BLaER1 (cell line): Measurements from ENCODE around the gene ACHE.
A peak's percentile ranks its signal among the peaks of the same experiment; 100 is the strongest.
"Not testable (repeated sequence)": the region's sequence is repeated elsewhere in the genome, so short reads cannot be mapped to it uniquely, and the experiment has no call there.

ENCODE experiments used
- H3K27ac ChIP-seq: shearing (Covaris generic); formaldehyde crosslinking; 2 replicates; pipeline ENCODE4 v1.8.1; 2022
- H3K27me3 ChIP-seq: shearing (Covaris generic); formaldehyde crosslinking; 2 replicates; pipeline ENCODE4 v1.8.1; 2022
- H3K36me3 ChIP-seq: shearing (Covaris generic); formaldehyde crosslinking; 2 replicates; pipeline ENCODE4 v1.8.1; 2022
- H3K4me1 ChIP-seq: shearing (Covaris generic); formaldehyde crosslinking; 2 replicates; pipeline ENCODE4 v1.8.1; 2022
- H3K4me2 ChIP-seq: shearing (Covaris generic); formaldehyde crosslinking; 2 replicates; pipeline ENCODE4 v1.8.1; 2022
- H3K4me3 ChIP-seq: shearing (Covaris generic); formaldehyde crosslinking; 2 replicates; pipeline ENCODE4 v1.8.1; 2022
- H3K9ac ChIP-seq: shearing (Covaris generic); formaldehyde crosslinking; 2 replicates; pipeline ENCODE4 v1.8.1; 2022
- H3K9me3 ChIP-seq: shearing (Covaris generic); formaldehyde crosslinking; 2 replicates; pipeline ENCODE4 v1.8.1; 2022
- H4K20me1 ChIP-seq: shearing (Covaris generic); formaldehyde crosslinking; 2 replicates; pipeline ENCODE4 v1.8.1; 2022
- Cebpa-rat ChIP-seq: shearing (Covaris generic); IDR thresholded peaks from 2 replicates; pipeline ENCODE4 v1.8.1; 2022

ACHE gene

DNA sequence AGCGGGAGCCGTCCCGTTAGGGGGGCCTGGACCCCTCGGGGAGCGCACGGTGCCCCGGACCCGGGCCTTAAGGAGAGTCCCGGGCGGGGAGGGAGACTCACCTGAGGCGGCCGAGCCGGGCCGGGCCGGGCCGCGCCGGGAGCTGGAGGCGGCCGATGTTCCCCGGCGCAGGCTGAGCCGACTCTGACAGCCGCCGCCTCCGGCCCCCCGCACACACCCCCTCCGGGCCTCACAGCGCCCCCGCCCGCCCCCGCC lies at the start of gene ACHE:
Gene ACHE, minus strand, starts transcription at position 188 of the 255 bp plus-strand sequence. CDS start 1,656 bp downstream, outside the sequence.
- H4K20me1 ChIP-seq = peaks cover 15% of the 10 kb centered on the region
- no peaks in the 10 kb centered on the region for H3K36me3 ChIP-seq
- peak within 1 kb of the TSS; percentile 71 for H3K4me3 ChIP-seq
- H3K4me1 ChIP-seq = peaks cover 28% of the 10 kb centered on the region
- H3K9ac ChIP-seq = peak within 1 kb of the TSS; percentile 63
- no peak within 1 kb of the TSS for H3K27ac ChIP-seq
- peaks cover 73% of the 10 kb centered on the region for H3K27me3 ChIP-seq
- TF ChIP-seq Cebpa-rat = no peak
- peak within 1 kb of the TSS; percentile 100 for H3K4me2 ChIP-seq
- H3K9me3 ChIP-seq = no peaks in the 10 kb centered on the region

DNA sequence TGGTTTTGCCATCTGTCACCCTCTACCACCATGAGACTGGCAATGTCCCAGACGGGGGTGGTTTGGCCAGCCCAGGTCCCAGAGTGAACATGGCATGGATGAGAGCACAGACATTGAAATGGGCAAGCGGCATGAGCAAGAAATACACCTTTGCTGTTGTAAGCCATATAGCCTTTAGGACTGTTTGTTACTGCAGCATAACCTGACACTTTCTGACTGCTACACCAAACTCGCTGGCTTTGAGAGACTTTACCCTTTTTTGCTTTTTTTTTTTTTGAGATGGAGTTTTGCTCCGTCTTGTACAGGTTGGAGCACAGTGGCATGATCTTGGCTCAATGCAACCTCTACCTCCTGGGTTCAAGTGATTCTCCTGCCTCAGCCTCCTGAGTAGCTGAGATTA lies 48.5 kb upstream of the ACHE start:
- no peak for TF ChIP-seq Cebpa-rat
- Histone ChIP-seq H3K27ac (no peak overlapping the region), H3K9ac (no peak overlapping the region), H3K9me3 (peaks cover 9% of the 10 kb centered on the region), H3K4me2 (peak overlapping the region; percentile 41), H3K4me3 (no peak overlapping the region), H3K4me1 (peaks cover 37% of the 10 kb centered on the region), H4K20me1 (no peaks in the 10 kb centered on the region), H3K36me3 (no peaks in the 10 kb centered on the region), H3K27me3 (no peaks in the 10 kb centered on the region)

- Histone ChIP-seq H3K4me2 (peak overlapping the region; percentile 41), H4K20me1 (no peaks in the 10 kb centered on the region), H3K4me1 (peaks cover 33% of the 10 kb centered on the region), H3K36me3 (no peaks in the 10 kb centered on the region), H3K27ac (no peak overlapping the region), H3K9me3 (peaks cover 12% of the 10 kb centered on the region), H3K27me3 (no peaks in the 10 kb centered on the region), H3K4me3 (no peak overlapping the region), H3K9ac (no peak overlapping the region)
- TF ChIP-seq Cebpa-rat = no peak
Observed at GRCh38 chr7:100943693-100944092, 48.0 kb upstream of the ACHE start.

GRCh38 chr7:100942045-100942774 lies 46.5 kb upstream of the ACHE start:
- H3K36me3 ChIP-seq = no peaks in the 10 kb centered on the region
- no peak overlapping the region for H3K4me2 ChIP-seq
- H3K27me3 ChIP-seq = no peaks in the 10 kb centered on the region
- H4K20me1 ChIP-seq = no peaks in the 10 kb centered on the region
- H3K27ac ChIP-seq = no peak overlapping the region
- peaks cover 12% of the 10 kb centered on the region for H3K9me3 ChIP-seq
- H3K4me3 ChIP-seq = no peak overlapping the region
- H3K4me1 ChIP-seq = peaks cover 22% of the 10 kb centered on the region
- TF ChIP-seq Cebpa-rat = no peak
- no peak overlapping the region for H3K9ac ChIP-seq

- H3K4me2 ChIP-seq, H4K20me1 ChIP-seq, H3K27me3 ChIP-seq: not testable (repeated sequence)
Observed at GRCh38 chr7:100936167-100936566, 40.5 kb upstream of the ACHE start.

GRCh38 chr7:100935381-100935780 lies 39.7 kb upstream of the ACHE start:
- not testable (repeated sequence) for H3K4me1 ChIP-seq, H3K27me3 ChIP-seq, H3K4me3 ChIP-seq, H3K27ac ChIP-seq, H3K4me2 ChIP-seq, H3K9ac ChIP-seq, H3K36me3 ChIP-seq, H4K20me1 ChIP-seq
- peaks cover 25% of the 10 kb centered on the region for H3K9me3 ChIP-seq

More at GRCh38 chr7:100936167-100936566, 40.5 kb upstream of the ACHE start:
- not testable (repeated sequence) for H3K9ac ChIP-seq, H3K4me1 ChIP-seq, H3K27ac ChIP-seq, H3K36me3 ChIP-seq, H3K4me3 ChIP-seq
- H3K9me3 ChIP-seq = peaks cover 25% of the 10 kb centered on the region

DNA sequence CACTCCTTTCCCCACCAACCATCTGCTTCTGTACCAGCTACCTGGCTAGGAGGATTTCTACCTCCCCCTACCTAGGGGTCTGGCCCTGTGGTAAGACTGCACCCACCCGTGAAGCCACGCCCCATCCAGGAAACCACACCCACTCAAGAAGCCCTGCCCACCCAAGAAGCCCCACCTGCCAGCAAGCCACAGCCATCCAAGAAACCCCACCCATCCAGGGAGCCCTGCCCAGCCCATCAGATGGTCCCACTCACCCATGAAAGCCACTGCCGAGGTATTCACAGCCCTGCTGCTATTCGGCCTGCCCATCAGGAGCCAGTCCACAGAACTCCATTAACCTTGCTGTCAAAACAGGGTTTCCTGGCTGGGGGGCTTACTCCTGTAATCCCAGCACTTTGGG lies 38.0 kb upstream of the ACHE start:
- H4K20me1 ChIP-seq = no peaks in the 10 kb centered on the region
- H3K9me3 ChIP-seq = peaks cover 13% of the 10 kb centered on the region; the same call in 1 of the 2 replicates
- no peak for TF ChIP-seq Cebpa-rat
- no peak overlapping the region for H3K4me2 ChIP-seq
- no peaks in the 10 kb centered on the region for H3K36me3 ChIP-seq
- peaks cover 7% of the 10 kb centered on the region; the same call in 1 of the 2 replicates for H3K4me1 ChIP-seq
- H3K27me3 ChIP-seq = no peaks in the 10 kb centered on the region
- H3K4me3 ChIP-seq = no peak overlapping the region
- no peak overlapping the region for H3K27ac ChIP-seq
- H3K9ac ChIP-seq = no peak overlapping the region

- H3K4me2 ChIP-seq = no peak overlapping the region
- no peaks in the 10 kb centered on the region for H4K20me1 ChIP-seq
- no peak overlapping the region for H3K9ac ChIP-seq
- no peaks in the 10 kb centered on the region for H3K27me3 ChIP-seq
- no peak overlapping the region for H3K27ac ChIP-seq
- peaks cover 13% of the 10 kb centered on the region; the same call in 1 of the 2 replicates for H3K9me3 ChIP-seq
- TF ChIP-seq Cebpa-rat = no peak
- H3K36me3 ChIP-seq = no peaks in the 10 kb centered on the region
- no peak overlapping the region for H3K4me3 ChIP-seq
- peaks cover 7% of the 10 kb centered on the region; the same call in 1 of the 2 replicates for H3K4me1 ChIP-seq
Observed at GRCh38 chr7:100929808-100930174, 34.1 kb upstream of the ACHE start.

GRCh38 chr7:100923616-100924015 lies 27.9 kb upstream of the ACHE start:
- not testable (repeated sequence) for H3K4me2 ChIP-seq, H3K36me3 ChIP-seq, H3K9ac ChIP-seq, H4K20me1 ChIP-seq, H3K27ac ChIP-seq, H3K27me3 ChIP-seq, H3K4me1 ChIP-seq, H3K4me3 ChIP-seq, H3K9me3 ChIP-seq

- H3K36me3 ChIP-seq = no peaks in the 10 kb centered on the region
- no peak overlapping the region for H3K4me2 ChIP-seq
- H3K9ac ChIP-seq = no peak overlapping the region
- TF ChIP-seq Cebpa-rat = no peak
- no peaks in the 10 kb centered on the region for H3K9me3 ChIP-seq
- H3K27ac ChIP-seq = no peak overlapping the region
- no peak overlapping the region for H3K4me3 ChIP-seq
- H3K27me3 ChIP-seq = no peaks in the 10 kb centered on the region; the same call in 1 of the 2 replicates
- H4K20me1 ChIP-seq = no peaks in the 10 kb centered on the region
- H3K4me1 ChIP-seq = no peaks in the 10 kb centered on the region
Observed at GRCh38 chr7:100921039-100921438, 25.4 kb upstream of the ACHE start.

DNA sequence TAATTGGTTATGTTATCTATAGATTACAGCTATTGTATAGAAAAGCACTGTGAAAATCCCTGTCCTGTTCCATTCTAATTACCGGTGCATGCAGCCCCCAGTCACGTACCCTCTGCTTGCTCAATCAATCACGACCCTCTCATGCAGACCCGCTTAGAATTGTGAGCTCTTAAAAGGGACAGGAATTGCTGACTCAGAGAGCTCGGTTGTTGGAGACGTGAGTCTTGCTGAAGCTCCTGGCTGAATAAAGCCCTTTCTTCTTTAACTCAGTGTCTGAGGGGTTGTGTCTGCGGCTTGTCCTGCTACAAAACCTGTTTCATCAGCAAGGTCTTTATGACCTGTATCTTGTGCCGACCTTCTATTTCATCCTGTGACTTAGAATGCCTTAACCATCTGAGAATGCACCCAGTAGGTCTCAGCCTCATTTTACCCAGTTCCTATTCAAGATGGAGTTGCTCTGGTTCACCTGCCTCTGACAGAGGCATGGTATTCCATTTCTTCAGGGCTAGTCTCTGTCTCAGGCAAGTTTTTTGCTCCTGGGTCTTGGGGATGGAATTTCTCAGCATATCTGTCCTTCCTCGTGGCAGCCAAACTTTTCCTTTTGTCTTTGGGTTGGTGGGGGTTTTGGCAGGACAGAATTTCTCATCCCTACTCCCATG lies 24.2 kb upstream of the ACHE start:
- H3K4me3 ChIP-seq, H3K9ac ChIP-seq, H4K20me1 ChIP-seq, H3K27me3 ChIP-seq, H3K36me3 ChIP-seq, H3K9me3 ChIP-seq, H3K27ac ChIP-seq, H3K4me1 ChIP-seq, H3K4me2 ChIP-seq: not testable (repeated sequence)

- H3K4me2 ChIP-seq, H3K27ac ChIP-seq, H3K36me3 ChIP-seq: not testable (repeated sequence)
Observed at GRCh38 chr7:100919335-100919734, 23.6 kb upstream of the ACHE start.

More at GRCh38 chr7:100919335-100919734, 23.6 kb upstream of the ACHE start:
- H3K9me3 ChIP-seq, H3K27me3 ChIP-seq, H4K20me1 ChIP-seq, H3K4me1 ChIP-seq, H3K4me3 ChIP-seq, H3K9ac ChIP-seq: not testable (repeated sequence)
